ENCODE measurements around the gene ZNF440. TPM values are rescaled to one million over a fixed set of nuclear protein-coding genes. Genes with fewer than 3 reads are reported as not detected.

The ZNF440 gene
- total RNA-seq, 4 donors from 2014 or later, result 6.3 to 14.5 (median 10.2) TPM

- H3K4me1 ChIP-seq, result no peaks in the 10 kb centered on the region
- peaks cover 0 to 37% (median 0%) of the 10 kb centered on the region in 3 donors for H3K36me3 ChIP-seq
- no peaks in the 10 kb centered on the region for H3K27me3 ChIP-seq
- TF ChIP-seq EP300 (IDR thresholded peaks at IDR 0.05), result no peak
- no peak for TF ChIP-seq CTCF (IDR thresholded peaks at IDR 0.05)
- TF ChIP-seq POLR2A (IDR thresholded peaks at IDR 0.05), result no peak
- no peak overlapping the region for H3K27ac ChIP-seq
- 66 to 69% methylated on average over 3 of the region's 3 CpGs for WGBS, 2 donors
- peaks cover 0 to 91% (median 32%) of the 10 kb centered on the region in 4 donors for H3K9me3 ChIP-seq
- H3K4me3 ChIP-seq, result no peak overlapping the region
- DNase-seq (ENCODE audit: low spot score in 2 of 2), result no peak
Measured at GRCh38 chr19:11787536-11787935, 26.5 kb upstream of the ZNF440 start.

GRCh38 chr19:11792942-11793341, 21.1 kb upstream of the ZNF440 start:
- Histone ChIP-seq H3K36me3 (no peaks in the 10 kb centered on the region), H3K4me3 (no peak overlapping the region), H3K9me3 (peaks cover 0 to 37% (median 10%) of the 10 kb centered on the region in 4 donors), H3K4me1 (peaks cover 0 to 9% (median 6%) of the 10 kb centered on the region in 4 donors), H3K27ac (no peak overlapping the region), H3K27me3 (no peaks in the 10 kb centered on the region)
- no peak for DNase-seq (ENCODE audit: low spot score in 2 of 2)
- TF ChIP-seq CTCF (IDR thresholded peaks at IDR 0.05), result no peak
- no peak for TF ChIP-seq EP300 (IDR thresholded peaks at IDR 0.05)
- no peak for TF ChIP-seq POLR2A (IDR thresholded peaks at IDR 0.05)

- TF ChIP-seq EP300 (IDR thresholded peaks at IDR 0.05) (peak; percentile 17 to 61), CTCF (IDR thresholded peaks at IDR 0.05) (peak; percentile 77 to 87 (median 81)), POLR2A (IDR thresholded peaks at IDR 0.05) (no peak)
- Histone ChIP-seq H3K9me3 (no peaks in the 10 kb centered on the region), H3K27me3 (no peaks in the 10 kb centered on the region), H3K4me1 (peaks cover 0 to 24% (median 8%) of the 10 kb centered on the region in 4 donors), H3K27ac (peak overlapping the region in 2 of 4 donors; percentile 75 to 85), H3K4me3 (peak overlapping the region in 1 of 4 donors; percentile 71), H3K36me3 (no peaks in the 10 kb centered on the region)
- DNase-seq (ENCODE audit: low spot score in 2 of 2), result peak; percentile 60 to 91
- 9 to 10% methylated on average over 8 of the region's 8 CpGs for WGBS, 2 donors
Measured at GRCh38 chr19:11797491-11797890, 16.6 kb upstream of the ZNF440 start.

GRCh38 chr19:11798391-11799330, 15.4 kb upstream of the ZNF440 start, which contains the start of gene ZNF491:
ZNF491 (plus strand) TSS chr19:11798523; CDS start chr19:11805954, 7,431 bp downstream.
- 0 to 2% methylated on average over 38 to 43 of the region's 56 CpGs for WGBS, 2 donors
- Histone ChIP-seq H3K9me3 (no peaks in the 10 kb centered on the region), H3K4me3 (peak within 1 kb of the TSS; percentile 42 to 71 (median 56)), H3K27ac (peak within 1 kb of the TSS; percentile 35 to 85 (median 77)), H3K36me3 (peaks cover 0 to 3% (median 0%) of the 10 kb centered on the region in 3 donors), H3K27me3 (no peaks in the 10 kb centered on the region), H3K4me1 (peaks cover 0 to 24% (median 8%) of the 10 kb centered on the region in 4 donors)
- peak; percentile 75 to 86 for DNase-seq (ENCODE audit: low spot score in 2 of 2)
- TF ChIP-seq POLR2A (IDR thresholded peaks at IDR 0.05) (peak; percentile 70 to 90), CTCF (IDR thresholded peaks at IDR 0.05) (peak in 2 of 5 experiments; percentile 18 to 22), EP300 (IDR thresholded peaks at IDR 0.05) (peak in 1 of 2 donors; percentile 88)

Measured in tibial nerve (tissue), 4 donors.